SK-N-SH treated with all-trans-retinoic acid at 6 μM for 48 hours (cell line): Measurements from ENCODE around the gene DHRS3.

Experiments
- ATAC-seq: fragments of 200-7000 bp; cut with Tn5 transposase; 3 replicates; pipeline ENCODE4 v1.9.1; 2020; ENCODE audit warnings: mild to moderate bottlenecking, moderate library complexity
- ARNTL ChIP-seq: fragments of 450-650 bp; formaldehyde crosslinking; IDR thresholded peaks from 2 replicates; pipeline ENCODE4 v1.5.0; 2020; ENCODE audit warnings: low read depth, mild to moderate bottlenecking, moderate library complexity, borderline replicate concordance
- BACH2 ChIP-seq: fragments of 250-450 bp; sonication (Bioruptor Pico); IDR thresholded peaks from 2 replicates; pipeline ENCODE4 v1.9.0; 2021; ENCODE audit warnings: mild to moderate bottlenecking, borderline replicate concordance
- ESRRG ChIP-seq: fragments of 250-450 bp; sonication (Bioruptor Pico); IDR thresholded peaks from 2 replicates; pipeline ENCODE4 v1.6.1; 2021; ENCODE audit warnings: mild to moderate bottlenecking
- GLIS3 ChIP-seq: fragments of 250-450 bp; sonication (Bioruptor Pico); IDR thresholded peaks from 2 replicates; pipeline ENCODE4 v1.5.0; 2020; ENCODE audit warnings: mild to moderate bottlenecking, moderate library complexity
- ISL1 ChIP-seq: fragments of 250-450 bp; sonication (Bioruptor Pico); IDR thresholded peaks from 2 replicates; pipeline ENCODE4 v2.1.2; 2022; ENCODE audit warnings: mild to moderate bottlenecking, moderate library complexity
- OSR1 ChIP-seq: fragments of 250-450 bp; sonication (Bioruptor Pico); IDR thresholded peaks from 2 replicates; pipeline ENCODE4 v1.8.0; 2022; ENCODE audit warnings: moderate library complexity, mild to moderate bottlenecking, inconsistent platforms
- PATZ1 ChIP-seq: fragments of 250-450 bp; sonication (Bioruptor Pico); IDR thresholded peaks from 2 replicates; pipeline ENCODE4 v1.8.0; 2020; ENCODE audit warnings: mild to moderate bottlenecking, moderate library complexity, borderline replicate concordance
- POU6F1 ChIP-seq: fragments of 250-450 bp; sonication (Bioruptor Pico); IDR thresholded peaks from 2 replicates; pipeline ENCODE4 v1.8.0; 2021; ENCODE audit warnings: low read depth, mild to moderate bottlenecking, moderate library complexity, borderline replicate concordance
- PPARA ChIP-seq: fragments of 250-450 bp; sonication (Bioruptor Pico); IDR thresholded peaks from 2 replicates; pipeline ENCODE4 v1.5.0; 2020; ENCODE audit warnings: mild to moderate bottlenecking, borderline replicate concordance
- RARB ChIP-seq: fragments of 250-450 bp; sonication (Bioruptor Pico); IDR thresholded peaks from 2 replicates; pipeline ENCODE4 v1.8.0; 2021; ENCODE audit warnings: mild to moderate bottlenecking, moderate library complexity
- SNAI2 ChIP-seq: fragments of 250-450 bp; sonication (Bioruptor Pico); IDR thresholded peaks from 2 replicates; pipeline ENCODE4 v1.5.0; 2020; ENCODE audit warnings: mild to moderate bottlenecking, moderate library complexity
- TCF4 ChIP-seq: fragments of 250-450 bp; sonication (Bioruptor Pico); IDR thresholded peaks from 2 replicates; pipeline ENCODE4 v1.8.0; 2021; ENCODE audit warnings: mild to moderate bottlenecking, moderate library complexity, borderline replicate concordance
- TOX ChIP-seq: fragments of 250-450 bp; sonication (Bioruptor Pico); IDR thresholded peaks from 2 replicates; pipeline ENCODE4 v1.8.0; 2021; ENCODE audit warnings: mild to moderate bottlenecking, moderate library complexity, borderline replicate concordance
- ZFP3 ChIP-seq: fragments of 250-450 bp; sonication (Bioruptor Pico); IDR thresholded peaks from 2 replicates; pipeline ENCODE4 v1.5.0; 2020; ENCODE audit warnings: mild to moderate bottlenecking, moderate library complexity
- ZFP30 ChIP-seq: fragments of 450-650 bp; formaldehyde crosslinking; IDR thresholded peaks from 2 replicates; pipeline ENCODE4 v1.5.0; 2022; ENCODE audit warnings: mild to moderate bottlenecking, moderate library complexity
- ZNF70 ChIP-seq: fragments of 450-650 bp; formaldehyde crosslinking; IDR thresholded peaks from 2 replicates; pipeline ENCODE4 v1.5.0; 2020; ENCODE audit warnings: mild to moderate bottlenecking, moderate library complexity
- TF ChIP-seq, protein P1 (sequence below): fragments of 250-450 bp; sonication (Bioruptor Pico); IDR thresholded peaks from 2 replicates; pipeline ENCODE4 v1.5.0; 2020; ENCODE audit warnings: mild to moderate bottlenecking, moderate library complexity
- TF ChIP-seq, protein P2 (sequence below): fragments of 250-450 bp; sonication (Bioruptor Pico); IDR thresholded peaks from 2 replicates; pipeline ENCODE4 v1.5.1; 2021; ENCODE audit warnings: mild to moderate bottlenecking, moderate library complexity

DHRS3 gene

DNA sequence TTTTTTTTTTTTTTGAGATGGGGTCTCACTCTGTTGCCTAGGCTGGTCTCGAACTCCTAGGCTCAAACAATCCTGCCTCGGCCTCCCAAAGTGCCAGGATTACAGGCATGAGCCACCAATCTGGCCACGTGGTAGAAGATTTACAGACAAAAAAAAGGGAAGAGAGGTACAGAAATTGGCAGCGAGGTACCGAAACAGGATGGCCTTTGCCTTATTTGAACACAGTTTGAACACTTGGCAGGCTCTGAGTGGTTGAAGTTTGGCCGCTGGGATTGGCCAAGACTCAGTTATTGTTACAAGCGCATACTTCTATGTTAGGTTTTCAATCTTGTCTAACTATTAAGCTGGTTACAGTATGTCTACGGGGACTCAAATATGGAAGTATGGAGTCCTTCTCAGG, 19.7 kb upstream of the DHRS3 start (continued):
- TF ChIP-seq, protein P1, sequence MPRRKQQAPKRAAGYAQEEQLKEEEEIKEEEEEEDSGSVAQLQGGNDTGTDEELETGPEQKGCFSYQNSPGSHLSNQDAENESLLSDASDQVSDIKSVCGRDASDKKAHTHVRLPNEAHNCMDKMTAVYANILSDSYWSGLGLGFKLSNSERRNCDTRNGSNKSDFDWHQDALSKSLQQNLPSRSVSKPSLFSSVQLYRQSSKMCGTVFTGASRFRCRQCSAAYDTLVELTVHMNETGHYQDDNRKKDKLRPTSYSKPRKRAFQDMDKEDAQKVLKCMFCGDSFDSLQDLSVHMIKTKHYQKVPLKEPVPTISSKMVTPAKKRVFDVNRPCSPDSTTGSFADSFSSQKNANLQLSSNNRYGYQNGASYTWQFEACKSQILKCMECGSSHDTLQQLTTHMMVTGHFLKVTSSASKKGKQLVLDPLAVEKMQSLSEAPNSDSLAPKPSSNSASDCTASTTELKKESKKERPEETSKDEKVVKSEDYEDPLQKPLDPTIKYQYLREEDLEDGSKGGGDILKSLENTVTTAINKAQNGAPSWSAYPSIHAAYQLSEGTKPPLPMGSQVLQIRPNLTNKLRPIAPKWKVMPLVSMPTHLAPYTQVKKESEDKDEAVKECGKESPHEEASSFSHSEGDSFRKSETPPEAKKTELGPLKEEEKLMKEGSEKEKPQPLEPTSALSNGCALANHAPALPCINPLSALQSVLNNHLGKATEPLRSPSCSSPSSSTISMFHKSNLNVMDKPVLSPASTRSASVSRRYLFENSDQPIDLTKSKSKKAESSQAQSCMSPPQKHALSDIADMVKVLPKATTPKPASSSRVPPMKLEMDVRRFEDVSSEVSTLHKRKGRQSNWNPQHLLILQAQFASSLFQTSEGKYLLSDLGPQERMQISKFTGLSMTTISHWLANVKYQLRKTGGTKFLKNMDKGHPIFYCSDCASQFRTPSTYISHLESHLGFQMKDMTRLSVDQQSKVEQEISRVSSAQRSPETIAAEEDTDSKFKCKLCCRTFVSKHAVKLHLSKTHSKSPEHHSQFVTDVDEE (CRISPR knock-in tag): no peak
- TF ChIP-seq TCF4 (CRISPR knock-in tag) (no peak), POU6F1 (CRISPR knock-in tag) (no peak)

DNA sequence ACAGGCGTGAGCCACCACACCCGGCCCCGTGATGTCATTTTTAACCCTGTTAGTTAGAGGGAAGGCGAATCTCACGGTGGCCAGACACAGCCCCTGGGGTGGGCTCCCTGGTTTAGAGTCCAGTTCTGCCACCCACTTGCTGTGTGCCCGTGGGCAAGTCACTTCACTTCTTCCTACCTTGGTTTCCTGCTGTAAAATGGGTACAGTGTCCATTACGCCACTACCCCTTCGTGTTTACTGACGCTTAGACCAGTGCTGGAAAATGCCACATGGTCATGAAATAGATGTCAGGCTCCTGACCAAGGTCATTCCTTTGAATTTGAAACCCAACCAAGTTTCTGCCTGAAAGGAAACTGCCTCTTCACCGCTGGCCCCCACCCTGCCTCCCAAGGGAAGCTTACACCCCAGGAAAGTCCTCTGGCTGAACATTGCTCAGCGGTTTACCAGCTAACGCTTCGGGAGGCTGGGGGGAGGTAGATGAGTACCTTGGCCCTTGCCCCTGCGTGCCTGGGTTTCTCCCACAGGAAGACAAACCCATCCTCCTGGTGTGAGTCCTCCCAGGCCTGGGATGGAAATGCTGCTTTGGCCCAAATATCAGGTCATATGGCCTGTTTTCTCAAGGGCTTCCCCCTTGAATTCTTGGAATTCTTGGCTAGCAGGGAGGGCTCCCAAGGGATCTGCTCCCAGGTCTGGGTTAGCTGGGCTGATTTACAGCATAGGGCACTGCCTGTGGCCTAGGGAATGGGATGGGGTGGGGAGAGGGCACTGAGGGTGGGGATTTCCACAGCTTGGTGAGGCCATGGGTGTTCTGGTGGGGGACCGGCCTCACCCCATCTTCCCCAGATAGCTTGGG, 18.3 kb upstream of the DHRS3 start:
- ATAC-seq: peak; percentile 72

DNA sequence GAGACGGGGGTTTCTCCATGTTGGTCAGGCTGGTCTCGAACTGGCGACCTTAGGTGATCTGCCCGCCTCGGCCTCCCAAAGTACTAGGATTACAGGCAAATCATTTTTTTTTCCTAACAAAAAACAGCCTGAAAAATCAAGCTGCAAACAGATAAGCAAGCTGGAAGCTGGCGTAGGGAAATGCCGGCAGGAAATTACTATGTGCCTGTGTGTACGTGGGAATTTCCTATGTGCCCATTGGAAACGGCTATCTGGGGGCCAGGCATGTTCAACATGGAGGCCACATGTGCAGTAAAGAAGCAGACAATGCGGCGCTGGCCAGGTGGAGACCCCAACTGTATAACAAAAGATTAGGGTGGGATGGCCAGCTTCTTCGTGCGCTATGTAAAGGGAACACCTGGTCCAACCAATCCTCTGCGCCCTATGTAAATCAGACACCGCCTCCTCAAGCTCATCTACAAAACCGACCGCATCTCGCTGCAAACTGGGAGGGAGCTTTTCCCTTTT, 16.7 kb upstream of the DHRS3 start:
- TF ChIP-seq ESRRG (CRISPR knock-in tag): no peak
- TF ChIP-seq SNAI2 (CRISPR knock-in tag): no peak
- TF ChIP-seq OSR1 (CRISPR knock-in tag): no peak
- no peak for TF ChIP-seq ZFP30 (CRISPR knock-in tag)
- no peak for TF ChIP-seq PPARA (CRISPR knock-in tag)
- TF ChIP-seq POU6F1 (CRISPR knock-in tag): no peak
- TF ChIP-seq RARB (CRISPR knock-in tag): no peak
- TF ChIP-seq ISL1 (CRISPR knock-in tag): no peak
- no peak for TF ChIP-seq ZFP3 (CRISPR knock-in tag)
- TF ChIP-seq GLIS3 (CRISPR knock-in tag): no peak
- TF ChIP-seq, protein P1 (CRISPR knock-in tag): no peak
- no peak for TF ChIP-seq BACH2 (CRISPR knock-in tag)
- TF ChIP-seq, protein P2, sequence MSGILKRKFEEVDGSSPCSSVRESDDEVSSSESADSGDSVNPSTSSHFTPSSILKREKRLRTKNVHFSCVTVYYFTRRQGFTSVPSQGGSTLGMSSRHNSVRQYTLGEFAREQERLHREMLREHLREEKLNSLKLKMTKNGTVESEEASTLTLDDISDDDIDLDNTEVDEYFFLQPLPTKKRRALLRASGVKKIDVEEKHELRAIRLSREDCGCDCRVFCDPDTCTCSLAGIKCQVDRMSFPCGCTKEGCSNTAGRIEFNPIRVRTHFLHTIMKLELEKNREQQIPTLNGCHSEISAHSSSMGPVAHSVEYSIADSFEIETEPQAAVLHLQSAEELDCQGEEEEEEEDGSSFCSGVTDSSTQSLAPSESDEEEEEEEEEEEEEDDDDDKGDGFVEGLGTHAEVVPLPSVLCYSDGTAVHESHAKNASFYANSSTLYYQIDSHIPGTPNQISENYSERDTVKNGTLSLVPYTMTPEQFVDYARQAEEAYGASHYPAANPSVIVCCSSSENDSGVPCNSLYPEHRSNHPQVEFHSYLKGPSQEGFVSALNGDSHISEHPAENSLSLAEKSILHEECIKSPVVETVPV: no peak
- no peak for TF ChIP-seq TOX
- TF ChIP-seq PATZ1 (CRISPR knock-in tag): no peak
- TF ChIP-seq ZNF70: no peak
- TF ChIP-seq TCF4 (CRISPR knock-in tag): no peak
- no peak for ATAC-seq

More for the DNA sequence above, 18.3 kb upstream of the DHRS3 start:
- TF ChIP-seq ZFP3 (CRISPR knock-in tag) (0 out of 2 replicates have a peak, but pooled peaks have one; percentile 49), SNAI2 (CRISPR knock-in tag) (no peak), ARNTL (no peak), POU6F1 (CRISPR knock-in tag) (no peak)
- TF ChIP-seq, all 23 proteins: peak for 1
